Kidney (tissue), 14 donors: ENCODE results near the gene EGFL8. TPM values are rescaled to one million over a fixed set of nuclear protein-coding genes. Genes with fewer than 3 reads are reported as not detected.
"Not testable (repeated sequence)": the region's sequence is repeated elsewhere in the genome, so short reads cannot be mapped to it uniquely, and the experiment has no call there.

ENCODE experiments used
- DNase-seq, 5 donors: peaks; one replicate each; pipeline ENCODE4 v3.0.0-alpha.2; 2013 to 2020
- FAIRE-seq: peaks from 2 replicates; lab custom pipeline; 2012; peaks lifted over from hg19 to GRCh38; lab: Jason Lieb, UNC
- H3K27ac ChIP-seq, 2 donors: one replicate each; pipeline ENCODE4 v1.7.0; 2013; ENCODE audit warnings: low read depth in 2 of 2, low read length in 2 of 2, inconsistent platforms in 1 of 2
- H3K27me3 ChIP-seq: one replicate; pipeline ENCODE4 v1.7.1; 2013; ENCODE audit warnings: low read length, inconsistent platforms; ENCODE audit not compliant: control insufficient read depth, insufficient read depth
- H3K36me3 ChIP-seq, 3 donors: one replicate each; pipeline versions ENCODE4 v1.7.0 to v1.7.1; 2013; ENCODE audit warnings: low read length in 3 of 3, control low read depth in 1 of 3, inconsistent platforms in 1 of 3; ENCODE audit not compliant: insufficient read depth in 3 of 3, control insufficient read depth in 2 of 3
- H3K4me1 ChIP-seq, 3 donors: one replicate each; pipeline versions ENCODE4 v1.7.0 to v1.7.1; 2013; ENCODE audit warnings: low read length in 3 of 3, inconsistent platforms in 1 of 3, low read depth in 1 of 3; ENCODE audit not compliant: control insufficient read depth in 2 of 3, insufficient read depth in 2 of 3
- H3K4me3 ChIP-seq, 3 donors: one replicate each; pipeline versions ENCODE4 v1.7.0 to v1.8.1; 2013; ENCODE audit warnings: low read length in 3 of 3, control low read depth in 1 of 3, inconsistent platforms in 1 of 3
- H3K9ac ChIP-seq, 3 donors: one replicate each; pipeline versions ENCODE4 v1.7.0 to v1.7.1; 2013; ENCODE audit warnings: low read length in 3 of 3, control low read depth in 1 of 3, inconsistent platforms in 1 of 3
- H3K9me3 ChIP-seq, 3 donors: one replicate each; pipeline versions ENCODE4 v1.7.0 to v1.7.1; 2013; ENCODE audit warnings: low read length in 3 of 3, control low read depth in 1 of 3, inconsistent platforms in 1 of 3; ENCODE audit not compliant: control insufficient read depth in 2 of 3, insufficient read depth in 1 of 3
- intact Hi-C: fragments of 100-400 bp; cut with DNase I; formaldehyde crosslinking; loops from one replicate; pipeline ENCODE4 v1.11.1; 2022
- polyA plus RNA-seq: library from polyadenylated mRNA; stranded (reverse); fragments of 350-450 nt; fragmentation: Illumina TruSeq; extraction: RNeasy Lipid Tissue Mini Kit (QIAGEN cat#74804); gene quantifications from one replicate; pipeline ENCODE4 v1.2.3, GENCODE V29; 2014; ENCODE audit warnings: low read depth, low replicate concordance; ENCODE audit not compliant: insufficient read depth
- total RNA-seq: library from RNA; stranded (reverse); fragmentation: NEBNext Ultra II Directional; extraction: Animal tissue kit (Norgen Biotek cat#: 25700); gene quantifications from one replicate; pipeline ENCODE4 v1.2.1, GENCODE V29; 2021
- TF ChIP-seq, protein P1 (sequence below): IDR thresholded peaks from 3 replicates; pipeline ENCODE4 v1.5.1; 2012; ENCODE audit warnings: mild to moderate bottlenecking, moderate library complexity, borderline replicate concordance; ENCODE audit not compliant: insufficient read depth; ENCODE audit errors: extremely low read depth
- donor health status: control.
- donor health status: control.
- donor health status: control.
- donor health status: control.
- donor health status: control.
- donor health status: DM: yes; HTN: yes; CAD: no.
- donor health status: Normal renal cell carcinoma (clear cell type).

EGFL8 gene
- total and polyA plus RNA-seq, 2 donors from 2014 or later = 15.0 to 18.3 TPM

DNA sequence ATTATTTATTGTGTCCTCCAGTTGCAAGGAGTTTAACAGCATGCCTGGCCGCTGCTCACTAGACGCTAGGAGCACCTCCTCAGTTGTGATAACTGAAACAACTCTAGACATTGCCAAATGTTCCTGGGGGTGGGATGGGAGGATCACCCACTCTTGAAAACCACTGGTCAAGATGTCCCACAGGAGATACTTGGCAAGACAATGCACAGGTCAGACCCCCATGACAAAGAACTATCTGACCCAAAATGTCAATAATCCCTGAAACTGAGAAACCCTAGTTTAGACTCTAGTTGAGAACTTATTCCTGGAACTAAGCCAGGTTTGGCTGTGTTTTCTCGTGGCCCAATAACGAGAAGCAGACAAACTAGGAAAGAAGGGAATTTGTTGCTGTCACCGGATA, 24.8 kb upstream of the EGFL8 start:
- FAIRE-seq (no peak), DNase-seq (no peak)
- no peak overlapping the region for H3K4me3 ChIP-seq
- TF ChIP-seq, protein P1, sequence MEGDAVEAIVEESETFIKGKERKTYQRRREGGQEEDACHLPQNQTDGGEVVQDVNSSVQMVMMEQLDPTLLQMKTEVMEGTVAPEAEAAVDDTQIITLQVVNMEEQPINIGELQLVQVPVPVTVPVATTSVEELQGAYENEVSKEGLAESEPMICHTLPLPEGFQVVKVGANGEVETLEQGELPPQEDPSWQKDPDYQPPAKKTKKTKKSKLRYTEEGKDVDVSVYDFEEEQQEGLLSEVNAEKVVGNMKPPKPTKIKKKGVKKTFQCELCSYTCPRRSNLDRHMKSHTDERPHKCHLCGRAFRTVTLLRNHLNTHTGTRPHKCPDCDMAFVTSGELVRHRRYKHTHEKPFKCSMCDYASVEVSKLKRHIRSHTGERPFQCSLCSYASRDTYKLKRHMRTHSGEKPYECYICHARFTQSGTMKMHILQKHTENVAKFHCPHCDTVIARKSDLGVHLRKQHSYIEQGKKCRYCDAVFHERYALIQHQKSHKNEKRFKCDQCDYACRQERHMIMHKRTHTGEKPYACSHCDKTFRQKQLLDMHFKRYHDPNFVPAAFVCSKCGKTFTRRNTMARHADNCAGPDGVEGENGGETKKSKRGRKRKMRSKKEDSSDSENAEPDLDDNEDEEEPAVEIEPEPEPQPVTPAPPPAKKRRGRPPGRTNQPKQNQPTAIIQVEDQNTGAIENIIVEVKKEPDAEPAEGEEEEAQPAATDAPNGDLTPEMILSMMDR = no peak
- no peak overlapping the region for H3K9ac ChIP-seq
- H3K27me3 ChIP-seq = no peaks in the 10 kb centered on the region
- H3K27ac ChIP-seq = no peak overlapping the region
- H3K4me1 ChIP-seq = no peaks in the 10 kb centered on the region
- no peaks in the 10 kb centered on the region for H3K36me3 ChIP-seq
- intact Hi-C loops = no loop called here
- H3K9me3 ChIP-seq = no peaks in the 10 kb centered on the region

GRCh38 chr6:32140420-32141046, 23.9 kb upstream of the EGFL8 start:
- intact Hi-C loops = no loop called here
- no peaks in the 10 kb centered on the region for H3K27me3 ChIP-seq
- no peak overlapping the region for H3K9ac ChIP-seq
- FAIRE-seq (no peak), DNase-seq (no peak)
- H3K36me3 ChIP-seq = no peaks in the 10 kb centered on the region
- no peak overlapping the region for H3K4me3 ChIP-seq
- no peak overlapping the region for H3K27ac ChIP-seq
- TF ChIP-seq, protein P1 = no peak
- no peaks in the 10 kb centered on the region for H3K9me3 ChIP-seq
- no peaks in the 10 kb centered on the region for H3K4me1 ChIP-seq

DNA sequence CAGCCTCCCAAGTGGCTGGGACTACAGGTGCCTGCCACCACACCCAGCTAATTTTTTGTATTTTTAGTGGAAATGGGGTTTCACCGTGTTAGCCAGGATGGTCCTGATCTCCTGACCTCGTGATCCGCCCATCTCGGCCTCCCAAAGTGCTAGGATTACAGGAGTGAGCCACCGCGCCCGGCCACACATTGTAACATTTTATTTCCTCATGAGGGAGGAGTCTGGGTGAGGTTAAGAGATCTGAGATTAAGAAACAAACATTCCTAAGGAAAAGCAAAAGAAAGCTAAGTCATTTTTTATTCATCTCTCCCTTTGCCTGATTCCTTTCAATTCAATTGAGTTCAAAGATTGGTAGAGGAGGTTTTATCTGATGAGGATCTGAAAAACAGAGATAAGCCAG, 20.2 kb upstream of the EGFL8 start:
- H3K4me1 ChIP-seq, intact Hi-C loops, H3K9ac ChIP-seq, H3K27me3 ChIP-seq, DNase-seq, H3K4me3 ChIP-seq, H3K27ac ChIP-seq, H3K9me3 ChIP-seq, FAIRE-seq, H3K36me3 ChIP-seq: not testable (repeated sequence)

DNA sequence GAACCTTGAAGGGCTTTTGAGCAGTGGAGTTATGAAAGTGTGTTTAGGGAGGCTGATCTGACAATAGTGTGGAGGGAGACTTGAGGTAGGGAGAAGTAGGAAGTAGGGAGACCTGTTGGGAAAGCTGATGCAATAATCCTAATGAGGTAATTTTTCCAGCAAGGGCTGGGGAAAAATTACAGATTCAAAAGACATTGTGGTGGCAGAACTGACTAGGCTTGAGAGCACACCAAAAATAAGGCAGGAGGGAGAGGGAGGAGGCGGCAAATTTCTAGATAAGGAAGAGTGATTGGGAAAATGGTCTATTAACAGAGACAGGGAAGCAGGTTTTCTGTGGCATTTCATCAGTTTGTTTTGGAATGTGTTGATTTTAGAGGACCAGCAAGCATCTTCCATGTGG, 18.1 kb upstream of the EGFL8 start:
- Histone ChIP-seq H3K27me3 (no peaks in the 10 kb centered on the region), H3K9me3 (no peaks in the 10 kb centered on the region), H3K36me3 (no peaks in the 10 kb centered on the region), H3K4me1 (no peaks in the 10 kb centered on the region), H3K9ac (no peak overlapping the region), H3K4me3 (no peak overlapping the region), H3K27ac (no peak overlapping the region)
- intact Hi-C loops = no loop called here
- DNase-seq (no peak), FAIRE-seq (no peak)
- TF ChIP-seq, protein P1 = no peak
